GM23338 (cell line): ENCODE results near the gene UBE2S. TPM values are rescaled to one million over a fixed set of nuclear protein-coding genes. Genes with fewer than 3 reads are reported as not detected.

Experiments used
- ATAC-seq: fragments of 200-7000 bp; cut with Tn5 transposase; 3 replicates; pipeline ENCODE4 v1.9.1; 2020
- DNase-seq: peaks from one replicate; pipeline ENCODE4 v3.0.0-alpha.2; 2015; ENCODE audit warnings: low spot score
- H2AFZ ChIP-seq: fragments of 200-600 bp; sonication (generic); 2 replicates; pipeline ENCODE4 v1.8.0; 2016; ENCODE audit warnings: antibody characterized with exemption, mild to moderate bottlenecking, moderate library complexity
- H3F3A ChIP-seq: fragments of 200-600 bp; sonication (generic); replicated peaks from 2 replicates; pipeline ENCODE4 v1.8.0; 2017; ENCODE audit warnings: antibody characterized with exemption, mixed run types, low read depth
- H3K27ac ChIP-seq: fragments of 200-600 bp; sonication (generic); 2 replicates; pipeline ENCODE4 v1.6.1; 2016; ENCODE audit warnings: low read depth
- H3K27me3 ChIP-seq: fragments of 200-600 bp; sonication (generic); 2 replicates; pipeline ENCODE4 v1.8.0; 2016; ENCODE audit warnings: mild to moderate bottlenecking, mixed run types, moderate library complexity; ENCODE audit not compliant: insufficient read depth
- H3K36me3 ChIP-seq: fragments of 200-600 bp; sonication (generic); 2 replicates; pipeline ENCODE4 v1.8.0; 2016; ENCODE audit warnings: mild to moderate bottlenecking; ENCODE audit not compliant: insufficient read depth
- H3K4me1 ChIP-seq: fragments of 200-600 bp; sonication (generic); 2 replicates; pipeline ENCODE4 v1.8.0; 2016; ENCODE audit warnings: mild to moderate bottlenecking, moderate library complexity; ENCODE audit not compliant: insufficient read depth
- H3K4me2 ChIP-seq: fragments of 200-600 bp; sonication (generic); 2 replicates; pipeline ENCODE4 v1.7.1; 2017; ENCODE audit warnings: mixed run types
- H3K4me3 ChIP-seq: fragments of 200-600 bp; sonication (generic); 2 replicates; pipeline ENCODE4 v1.6.1; 2016; ENCODE audit warnings: mixed run types
- H3K79me2 ChIP-seq: fragments of 200-600 bp; sonication (generic); replicated peaks from 2 replicates; pipeline ENCODE4 v1.8.0; 2017; ENCODE audit warnings: mild to moderate bottlenecking; ENCODE audit not compliant: insufficient read depth
- H3K9me2 ChIP-seq: fragments of 200-600 bp; sonication (generic); 2 replicates; pipeline ENCODE4 v1.8.0; 2017; ENCODE audit not compliant: insufficient read depth
- H4K20me1 ChIP-seq: fragments of 200-600 bp; sonication (generic); replicated peaks from 2 replicates; pipeline ENCODE4 v1.8.0; 2017; ENCODE audit warnings: mild to moderate bottlenecking; ENCODE audit not compliant: insufficient read depth
- H3K27ac Mint-ChIP-seq: 2 replicates; pipeline ENCODE4 v1.8.0; 2020; ENCODE audit warnings: inconsistent platforms, mild to moderate bottlenecking, moderate library complexity, mixed read lengths
- H3K27me3 Mint-ChIP-seq: 3 replicates; pipeline ENCODE4 v1.8.0; 2022; ENCODE audit warnings: low read depth, mild to moderate bottlenecking, moderate library complexity, mixed read lengths, inconsistent platforms; ENCODE audit not compliant: insufficient read depth, poor library complexity
- H3K36me3 Mint-ChIP-seq: 3 replicates; pipeline ENCODE4 v1.8.0; 2021; ENCODE audit warnings: low read depth, mild to moderate bottlenecking, inconsistent platforms, moderate library complexity, mixed read lengths
- H3K4me1 Mint-ChIP-seq: 3 replicates; pipeline ENCODE4 v1.8.0; 2020; ENCODE audit warnings: mild to moderate bottlenecking, inconsistent platforms, mixed read lengths
- H3K4me3 Mint-ChIP-seq: 3 replicates; pipeline ENCODE4 v1.8.0; 2021; ENCODE audit warnings: moderate library complexity, mild to moderate bottlenecking, inconsistent platforms, mixed read lengths
- H3K9me3 Mint-ChIP-seq: 3 replicates; pipeline ENCODE4 v1.8.0; 2020; ENCODE audit warnings: moderate library complexity, mild to moderate bottlenecking, inconsistent platforms, mixed read lengths
- ETS1 ChIP-seq: IDR thresholded peaks from 2 replicates; pipeline ENCODE4 v1.6.1; 2016; ENCODE audit warnings: antibody characterized with exemption
- EZH2 ChIP-seq: fragments of 200-600 bp; sonication (generic); IDR thresholded peaks from one replicate; pipeline ENCODE4 v1.8.0; 2017; ENCODE audit warnings: antibody characterized with exemption, mild to moderate bottlenecking, low read depth; ENCODE audit not compliant: unreplicated experiment
- EZH2phosphoT487 ChIP-seq: fragments of 200-600 bp; sonication (generic); IDR thresholded peaks from one replicate; pipeline ENCODE4 v1.8.1; 2018; ENCODE audit warnings: antibody characterized with exemption; ENCODE audit not compliant: unreplicated experiment
- REST ChIP-seq: IDR thresholded peaks from one replicate; pipeline ENCODE4 v1.6.1; 2018; ENCODE audit warnings: antibody characterized with exemption; ENCODE audit not compliant: unreplicated experiment
- ZNF114 ChIP-seq: fragments of 250-450 bp; sonication (Bioruptor Pico); IDR thresholded peaks from 2 replicates; pipeline ENCODE4 v1.5.0; 2020; ENCODE audit warnings: mild to moderate bottlenecking, moderate library complexity
- ZNF462 ChIP-seq: fragments of 250-450 bp; sonication (Bioruptor Pico); IDR thresholded peaks from 2 replicates; pipeline ENCODE4 v1.5.0; 2020; ENCODE audit warnings: mild to moderate bottlenecking, moderate library complexity
- polyA plus RNA-seq: library from polyadenylated mRNA; unstranded; fragments of >200 nt; fragmentation: Nextera tagmentation; extraction: Ambion mirVana; gene quantifications from 2 replicates; pipeline ENCODE4 v1.2.1, GENCODE V29; 2016
- total RNA-seq: library from RNA; depleted of rRNA; stranded (reverse); fragments of >200 nt; shearing (Covaris generic); gene quantifications from 2 replicates; pipeline ENCODE4 v1.2.3, GENCODE V29; 2014

The UBE2S gene
- total and polyA plus RNA-seq, 2 experiments from 2014 or later: 363 to 533 TPM

- Histone ChIP-seq H3K79me2 (no peaks in the 10 kb centered on the region), H3K4me1 (peaks cover 53% of the 10 kb centered on the region), H3K27ac (no peak overlapping the region), H2AFZ (0 out of 2 replicates have a peak overlapping the region, but pooled peaks have one; percentile 5), H3F3A (0 out of 2 replicates have a peak, but pooled peaks cover 16% of the 10 kb centered on the region), H3K4me2 (peak overlapping the region; percentile 77), H3K4me3 (peak overlapping the region; percentile 47), H3K9me2 (no peaks in the 10 kb centered on the region), H3K27me3 (peaks cover 72% of the 10 kb centered on the region), H3K36me3 (no peaks in the 10 kb centered on the region), H4K20me1 (no peaks in the 10 kb centered on the region)
- Mint-ChIP-seq H3K9me3 (no peaks in the 10 kb centered on the region; the same call in 2 of the 3 replicates), H3K27ac (no peak overlapping the region), H3K4me3 (peak overlapping the region; percentile 55), H3K36me3 (no peaks in the 10 kb centered on the region; the same call in 2 of the 3 replicates), H3K27me3 (peaks cover 56% of the 10 kb centered on the region), H3K4me1 (peaks cover 54% of the 10 kb centered on the region)
- DNase-seq (no peak), ATAC-seq (no peak)
- TF ChIP-seq ETS1 (peak; percentile 19; the same call in 1 of the 2 replicates), EZH2phosphoT487 (no peak)
Observed at GRCh38 chr19:55373993-55374757, 33.4 kb downstream of the UBE2S start.

- H3K27me3 ChIP-seq: peaks cover 72% of the 10 kb centered on the region
- peaks cover 50% of the 10 kb centered on the region for H3K4me1 ChIP-seq
- H3F3A ChIP-seq: 0 out of 2 replicates have a peak, but pooled peaks cover 16% of the 10 kb centered on the region
- H3K79me2 ChIP-seq: no peaks in the 10 kb centered on the region
- ATAC-seq (no peak), DNase-seq (no peak)
- no peaks in the 10 kb centered on the region for H3K9me2 ChIP-seq
- peaks cover 49% of the 10 kb centered on the region for H3K4me1 Mint-ChIP-seq
- no peaks in the 10 kb centered on the region; the same call in 2 of the 3 replicates for H3K9me3 Mint-ChIP-seq
- 0 out of 2 replicates have a peak overlapping the region, but pooled peaks have one; percentile 5 for H2AFZ ChIP-seq
- no peaks in the 10 kb centered on the region for H4K20me1 ChIP-seq
- no peaks in the 10 kb centered on the region; the same call in 2 of the 3 replicates for H3K36me3 Mint-ChIP-seq
- H3K4me3 Mint-ChIP-seq: peak overlapping the region; percentile 55
- peak overlapping the region; percentile 77 for H3K4me2 ChIP-seq
- H3K4me3 ChIP-seq: peak overlapping the region; percentile 47
- H3K27ac ChIP-seq: no peak overlapping the region
- H3K27me3 Mint-ChIP-seq: peaks cover 57% of the 10 kb centered on the region
- H3K36me3 ChIP-seq: no peaks in the 10 kb centered on the region
- H3K27ac Mint-ChIP-seq: no peak overlapping the region
- TF ChIP-seq REST: no peak
- TF ChIP-seq EZH2: no peak
- no peak for TF ChIP-seq ZNF462 (CRISPR knock-in tag)
- TF ChIP-seq ZNF114 (CRISPR knock-in tag): no peak
Observed at GRCh38 chr19:55373306-55373992, 34.1 kb downstream of the UBE2S start.
